MM.1S (cell line): ENCODE measurements around the gene OR4P4.

Source experiments
- CTCF ChIP-seq: fragments of 300-600 bp; sonication (generic); IDR thresholded peaks from 2 replicates; pipeline ENCODE4 v1.5.1; 2016; ENCODE audit warnings: antibody characterized with exemption, low read length, mixed read lengths
- EZH2 ChIP-seq: fragments of 300-600 bp; sonication (generic); optimal IDR thresholded peaks from 2 replicates; pipeline ENCODE3; 2017; ENCODE audit warnings: low read depth, mild to moderate bottlenecking, antibody characterized with exemption, low read length, mixed read lengths
- EZH2phosphoT487 ChIP-seq: fragments of 300-600 bp; sonication (generic); IDR thresholded peaks from 2 replicates; pipeline ENCODE4 v1.6.1; 2018; ENCODE audit warnings: antibody characterized with exemption, low read length

- TF ChIP-seq CTCF (no peak), EZH2 (no peak), EZH2phosphoT487 (no peak)
Observed at GRCh38 chr11:55655096-55655495, 20.2 kb downstream of the OR4P4 start.
